ENCODE results near the gene SLC30A2.

GRCh38 chr1:26032656-26033357 is 13.1 kb downstream of the SLC30A2 start:
- TF ChIP-seq, protein P1, sequence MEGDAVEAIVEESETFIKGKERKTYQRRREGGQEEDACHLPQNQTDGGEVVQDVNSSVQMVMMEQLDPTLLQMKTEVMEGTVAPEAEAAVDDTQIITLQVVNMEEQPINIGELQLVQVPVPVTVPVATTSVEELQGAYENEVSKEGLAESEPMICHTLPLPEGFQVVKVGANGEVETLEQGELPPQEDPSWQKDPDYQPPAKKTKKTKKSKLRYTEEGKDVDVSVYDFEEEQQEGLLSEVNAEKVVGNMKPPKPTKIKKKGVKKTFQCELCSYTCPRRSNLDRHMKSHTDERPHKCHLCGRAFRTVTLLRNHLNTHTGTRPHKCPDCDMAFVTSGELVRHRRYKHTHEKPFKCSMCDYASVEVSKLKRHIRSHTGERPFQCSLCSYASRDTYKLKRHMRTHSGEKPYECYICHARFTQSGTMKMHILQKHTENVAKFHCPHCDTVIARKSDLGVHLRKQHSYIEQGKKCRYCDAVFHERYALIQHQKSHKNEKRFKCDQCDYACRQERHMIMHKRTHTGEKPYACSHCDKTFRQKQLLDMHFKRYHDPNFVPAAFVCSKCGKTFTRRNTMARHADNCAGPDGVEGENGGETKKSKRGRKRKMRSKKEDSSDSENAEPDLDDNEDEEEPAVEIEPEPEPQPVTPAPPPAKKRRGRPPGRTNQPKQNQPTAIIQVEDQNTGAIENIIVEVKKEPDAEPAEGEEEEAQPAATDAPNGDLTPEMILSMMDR (IDR thresholded peaks at IDR 0.05 in 8 of 11, conservative IDR thresholded peaks at IDR 0.05 in 3 of 11), result no peak
- TF ChIP-seq POLR2A (IDR thresholded peaks at IDR 0.05) (no peak), POLR2AphosphoS5 (IDR thresholded peaks at IDR 0.05) (no peak)

Measured in spleen (tissue), 7 donors.